GM12878 (cell line): ENCODE data around the gene ZNF839. TPM values are rescaled to one million over a fixed set of nuclear protein-coding genes. Genes with fewer than 3 reads are reported as not detected.

Experiments used
- CEBPB ChIP-seq, 2 experiments: fragments of 150-350 bp in 1 of 2; IDR thresholded peaks; 2 replicates each; pipeline ENCODE4 v1.6.1; 2012 to 2014; ENCODE audit warnings: low read depth in 2 of 2, low read length in 2 of 2, borderline replicate concordance in 1 of 2, inconsistent platforms in 1 of 2
- CHD1 ChIP-seq: IDR thresholded peaks from 2 replicates; pipeline ENCODE4 v1.6.1; 2012; ENCODE audit warnings: low read depth, low read length, improper control_type of control experiment
- CHD2 ChIP-seq: IDR thresholded peaks from 2 replicates; pipeline ENCODE4 v1.6.1; 2011; ENCODE audit warnings: low read depth, low read length, improper control_type of control experiment, borderline replicate concordance
- FOS ChIP-seq: IDR thresholded peaks from 3 replicates; pipeline ENCODE4 v1.6.1; 2011; ENCODE audit warnings: borderline replicate concordance; ENCODE audit not compliant: insufficient read length; ENCODE audit errors: extremely low read depth
- NBN ChIP-seq: fragments of 450-650 bp; IDR thresholded peaks from 2 replicates; pipeline ENCODE4 v1.6.1; 2016
- SMAD1 ChIP-seq: fragments of 450-650 bp; IDR thresholded peaks from 2 replicates; pipeline ENCODE4 v1.6.1; 2018; ENCODE audit warnings: mild to moderate bottlenecking, low read depth; ENCODE audit not compliant: partially characterized antibody
- SMC3 ChIP-seq: IDR thresholded peaks from 2 replicates; pipeline ENCODE4 v1.6.1; 2011; ENCODE audit warnings: low read length, improper control_type of control experiment, borderline replicate concordance
- ZNF217 ChIP-seq: fragments of 450-650 bp; IDR thresholded peaks from 2 replicates; pipeline ENCODE4 v1.6.1; 2017; ENCODE audit warnings: antibody characterized with exemption, mild to moderate bottlenecking
- polyA plus RNA-seq, 11 experiments: library from polyadenylated mRNA; depleted of rRNA in 4 of 11; unstranded in 6 of 11; stranded (reverse) in 5 of 11; fragments of >200 nt; fragmentation: Nextera tagmentation in 4 of 11; fragmentation: Illumina TruSeq in 1 of 11; extraction: Ambion mirVana in 4 of 11; extraction: Trizol in 1 of 11; gene quantifications; 1 replicate in 1 of 11; 2 replicates in 10 of 11; pipeline versions ENCODE4 v1.2.1 to v1.2.3, GENCODE V29; 2011 to 2016; ENCODE audit warnings: inconsistent platforms in 2 of 11, missing spikeins in 2 of 11, low read depth in 1 of 11
- total RNA-seq, 4 experiments: library from RNA; depleted of rRNA in 3 of 4; stranded (reverse); fragments of >200 nt in 3 of 4; fragmentation: Illumina TruSeq in 1 of 4; extraction: Trizol in 1 of 4; gene quantifications; 2 replicates each; pipeline versions ENCODE4 v1.2.1 to v1.2.3, GENCODE V29; 2013 to 2021
- TF ChIP-seq, protein P1 (sequence below): fragments of 150-350 bp; IDR thresholded peaks from 2 replicates; pipeline ENCODE4 v1.6.1; 2016; ENCODE audit warnings: low read depth, low read length
- TF ChIP-seq, protein P2 (sequence below): fragments of 450-650 bp; conservative IDR thresholded peaks from 2 replicates; pipeline ENCODE4 v1.6.1; 2017; ENCODE audit warnings: mild to moderate bottlenecking, moderate library complexity
- TF ChIP-seq, protein P3 (sequence below): IDR thresholded peaks from 2 replicates; pipeline ENCODE4 v1.6.1; 2012; ENCODE audit warnings: mild to moderate bottlenecking, low read depth, low read length
- TF ChIP-seq, protein P4 (sequence below): fragments of 450-650 bp; IDR thresholded peaks from 2 replicates; pipeline ENCODE4 v1.6.1; 2016; ENCODE audit warnings: mild to moderate bottlenecking

The ZNF839 gene
- total and polyA plus RNA-seq, 10 of the 15 experiments (the other 5 are each of a cell fraction or from before 2014, with no cell fraction given): 1.4 to 14.4 (median 8.6) TPM

DNA sequence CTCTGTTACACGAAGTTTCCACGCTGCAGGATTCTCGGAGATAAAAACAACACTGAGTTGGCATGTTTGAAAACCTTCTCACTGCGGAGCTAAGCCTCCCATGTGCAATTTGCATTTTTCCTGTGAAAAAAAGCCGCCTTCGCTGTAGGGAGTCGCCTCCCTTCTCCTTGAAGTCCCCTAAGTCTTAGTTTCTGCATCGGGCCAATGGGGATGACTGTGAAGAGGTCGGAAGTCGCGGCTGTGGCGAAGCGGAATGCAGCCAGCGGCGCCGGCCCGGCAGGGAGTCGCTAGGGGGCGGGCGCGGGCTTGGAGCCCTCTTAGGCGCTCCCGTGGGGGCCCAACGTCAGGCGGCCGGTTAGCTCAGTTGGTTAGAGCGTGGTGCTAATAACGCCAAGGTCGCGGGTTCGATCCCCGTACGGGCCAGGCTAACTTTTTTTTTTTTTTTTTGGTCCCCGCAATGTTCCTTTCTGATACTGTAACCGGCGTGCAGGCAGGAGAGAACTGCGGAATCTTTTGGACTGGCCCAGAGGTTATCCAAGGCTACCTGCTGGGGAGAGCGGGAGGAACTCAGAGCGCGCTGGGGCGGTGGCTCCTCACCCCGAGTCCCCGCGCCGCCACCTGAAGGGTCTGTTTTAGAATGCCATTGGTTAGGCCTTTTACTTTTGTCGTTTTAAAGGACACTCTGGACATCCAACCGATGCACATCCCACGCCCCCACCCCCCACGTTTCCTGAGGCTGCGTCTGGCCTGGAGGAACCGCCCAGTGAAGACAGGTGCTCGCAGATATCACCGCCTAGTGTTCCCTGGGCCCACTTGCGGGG is 2.6 kb upstream of the ZNF839 start (continued):
- TF ChIP-seq, protein P1, sequence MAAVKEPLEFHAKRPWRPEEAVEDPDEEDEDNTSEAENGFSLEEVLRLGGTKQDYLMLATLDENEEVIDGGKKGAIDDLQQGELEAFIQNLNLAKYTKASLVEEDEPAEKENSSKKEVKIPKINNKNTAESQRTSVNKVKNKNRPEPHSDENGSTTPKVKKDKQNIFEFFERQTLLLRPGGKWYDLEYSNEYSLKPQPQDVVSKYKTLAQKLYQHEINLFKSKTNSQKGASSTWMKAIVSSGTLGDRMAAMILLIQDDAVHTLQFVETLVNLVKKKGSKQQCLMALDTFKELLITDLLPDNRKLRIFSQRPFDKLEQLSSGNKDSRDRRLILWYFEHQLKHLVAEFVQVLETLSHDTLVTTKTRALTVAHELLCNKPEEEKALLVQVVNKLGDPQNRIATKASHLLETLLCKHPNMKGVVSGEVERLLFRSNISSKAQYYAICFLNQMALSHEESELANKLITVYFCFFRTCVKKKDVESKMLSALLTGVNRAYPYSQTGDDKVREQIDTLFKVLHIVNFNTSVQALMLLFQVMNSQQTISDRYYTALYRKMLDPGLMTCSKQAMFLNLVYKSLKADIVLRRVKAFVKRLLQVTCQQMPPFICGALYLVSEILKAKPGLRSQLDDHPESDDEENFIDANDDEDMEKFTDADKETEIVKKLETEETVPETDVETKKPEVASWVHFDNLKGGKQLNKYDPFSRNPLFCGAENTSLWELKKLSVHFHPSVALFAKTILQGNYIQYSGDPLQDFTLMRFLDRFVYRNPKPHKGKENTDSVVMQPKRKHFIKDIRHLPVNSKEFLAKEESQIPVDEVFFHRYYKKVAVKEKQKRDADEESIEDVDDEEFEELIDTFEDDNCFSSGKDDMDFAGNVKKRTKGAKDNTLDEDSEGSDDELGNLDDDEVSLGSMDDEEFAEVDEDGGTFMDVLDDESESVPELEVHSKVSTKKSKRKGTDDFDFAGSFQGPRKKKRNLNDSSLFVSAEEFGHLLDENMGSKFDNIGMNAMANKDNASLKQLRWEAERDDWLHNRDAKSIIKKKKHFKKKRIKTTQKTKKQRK: no peak
- TF ChIP-seq CHD1 (no peak), FOS (no peak), SMAD1 (no peak), CEBPB (IDR thresholded peaks at IDR 0.05; ENCODE audit: borderline replicate concordance in 1 of 2, low read depth in 2 of 2, low read length in 2 of 2) (no peak), SMC3 (peak; percentile 26; the same call in 1 of the 2 replicates), NBN (peak; percentile 96), CHD2 (peak; percentile 27; the same call in 1 of the 2 replicates), ZNF217 (0 out of 2 replicates have a peak, but pooled peaks have one; percentile 31)
- TF ChIP-seq, protein P2, sequence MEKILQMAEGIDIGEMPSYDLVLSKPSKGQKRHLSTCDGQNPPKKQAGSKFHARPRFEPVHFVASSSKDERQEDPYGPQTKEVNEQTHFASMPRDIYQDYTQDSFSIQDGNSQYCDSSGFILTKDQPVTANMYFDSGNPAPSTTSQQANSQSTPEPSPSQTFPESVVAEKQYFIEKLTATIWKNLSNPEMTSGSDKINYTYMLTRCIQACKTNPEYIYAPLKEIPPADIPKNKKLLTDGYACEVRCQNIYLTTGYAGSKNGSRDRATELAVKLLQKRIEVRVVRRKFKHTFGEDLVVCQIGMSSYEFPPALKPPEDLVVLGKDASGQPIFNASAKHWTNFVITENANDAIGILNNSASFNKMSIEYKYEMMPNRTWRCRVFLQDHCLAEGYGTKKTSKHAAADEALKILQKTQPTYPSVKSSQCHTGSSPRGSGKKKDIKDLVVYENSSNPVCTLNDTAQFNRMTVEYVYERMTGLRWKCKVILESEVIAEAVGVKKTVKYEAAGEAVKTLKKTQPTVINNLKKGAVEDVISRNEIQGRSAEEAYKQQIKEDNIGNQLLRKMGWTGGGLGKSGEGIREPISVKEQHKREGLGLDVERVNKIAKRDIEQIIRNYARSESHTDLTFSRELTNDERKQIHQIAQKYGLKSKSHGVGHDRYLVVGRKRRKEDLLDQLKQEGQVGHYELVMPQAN: no peak
- TF ChIP-seq, protein P3, sequence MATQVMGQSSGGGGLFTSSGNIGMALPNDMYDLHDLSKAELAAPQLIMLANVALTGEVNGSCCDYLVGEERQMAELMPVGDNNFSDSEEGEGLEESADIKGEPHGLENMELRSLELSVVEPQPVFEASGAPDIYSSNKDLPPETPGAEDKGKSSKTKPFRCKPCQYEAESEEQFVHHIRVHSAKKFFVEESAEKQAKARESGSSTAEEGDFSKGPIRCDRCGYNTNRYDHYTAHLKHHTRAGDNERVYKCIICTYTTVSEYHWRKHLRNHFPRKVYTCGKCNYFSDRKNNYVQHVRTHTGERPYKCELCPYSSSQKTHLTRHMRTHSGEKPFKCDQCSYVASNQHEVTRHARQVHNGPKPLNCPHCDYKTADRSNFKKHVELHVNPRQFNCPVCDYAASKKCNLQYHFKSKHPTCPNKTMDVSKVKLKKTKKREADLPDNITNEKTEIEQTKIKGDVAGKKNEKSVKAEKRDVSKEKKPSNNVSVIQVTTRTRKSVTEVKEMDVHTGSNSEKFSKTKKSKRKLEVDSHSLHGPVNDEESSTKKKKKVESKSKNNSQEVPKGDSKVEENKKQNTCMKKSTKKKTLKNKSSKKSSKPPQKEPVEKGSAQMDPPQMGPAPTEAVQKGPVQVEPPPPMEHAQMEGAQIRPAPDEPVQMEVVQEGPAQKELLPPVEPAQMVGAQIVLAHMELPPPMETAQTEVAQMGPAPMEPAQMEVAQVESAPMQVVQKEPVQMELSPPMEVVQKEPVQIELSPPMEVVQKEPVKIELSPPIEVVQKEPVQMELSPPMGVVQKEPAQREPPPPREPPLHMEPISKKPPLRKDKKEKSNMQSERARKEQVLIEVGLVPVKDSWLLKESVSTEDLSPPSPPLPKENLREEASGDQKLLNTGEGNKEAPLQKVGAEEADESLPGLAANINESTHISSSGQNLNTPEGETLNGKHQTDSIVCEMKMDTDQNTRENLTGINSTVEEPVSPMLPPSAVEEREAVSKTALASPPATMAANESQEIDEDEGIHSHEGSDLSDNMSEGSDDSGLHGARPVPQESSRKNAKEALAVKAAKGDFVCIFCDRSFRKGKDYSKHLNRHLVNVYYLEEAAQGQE: no peak
- TF ChIP-seq, protein P4, sequence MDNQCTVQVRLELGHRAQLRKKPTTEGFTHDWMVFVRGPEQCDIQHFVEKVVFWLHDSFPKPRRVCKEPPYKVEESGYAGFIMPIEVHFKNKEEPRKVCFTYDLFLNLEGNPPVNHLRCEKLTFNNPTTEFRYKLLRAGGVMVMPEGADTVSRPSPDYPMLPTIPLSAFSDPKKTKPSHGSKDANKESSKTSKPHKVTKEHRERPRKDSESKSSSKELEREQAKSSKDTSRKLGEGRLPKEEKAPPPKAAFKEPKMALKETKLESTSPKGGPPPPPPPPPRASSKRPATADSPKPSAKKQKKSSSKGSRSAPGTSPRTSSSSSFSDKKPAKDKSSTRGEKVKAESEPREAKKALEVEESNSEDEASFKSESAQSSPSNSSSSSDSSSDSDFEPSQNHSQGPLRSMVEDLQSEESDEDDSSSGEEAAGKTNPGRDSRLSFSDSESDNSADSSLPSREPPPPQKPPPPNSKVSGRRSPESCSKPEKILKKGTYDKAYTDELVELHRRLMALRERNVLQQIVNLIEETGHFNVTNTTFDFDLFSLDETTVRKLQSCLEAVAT: peak; percentile 63
